Prostate gland (tissue), 2 donors: Measurements from ENCODE around the gene KIF16B.

Experiments
- CTCF ChIP-seq, 4 experiments: fragments of 200-600 bp in 2 of 4; fragments of 450-650 bp in 2 of 4; sonication (generic) in 2 of 4; IDR thresholded peaks; 1 replicate in 3 of 4; 2 replicates in 1 of 4; pipeline ENCODE4 v1.5.1; 2016 to 2019; ENCODE audit warnings: antibody characterized with exemption in 4 of 4, mild to moderate bottlenecking in 2 of 4, moderate library complexity in 2 of 4
- POLR2A ChIP-seq: fragments of 450-650 bp; IDR thresholded peaks from one replicate; pipeline ENCODE4 v1.6.1; 2016; ENCODE audit warnings: antibody characterized with exemption, mild to moderate bottlenecking

- TF ChIP-seq CTCF (IDR thresholded peaks at IDR 0.05) (no peak), POLR2A (no peak)
Observed at GRCh38 chr20:16440686-16441085, 132.6 kb downstream of the KIF16B start.
